T-cell (primary cell): Measurements from ENCODE around the gene UROC1. TPM values are rescaled to one million over a fixed set of nuclear protein-coding genes. Genes with fewer than 3 reads are reported as not detected.

Experiments used
- ATAC-seq, 4 experiments: fragments of 200-7000 bp in 3 of 4; fragments of 150-1000 bp in 1 of 4; cut with Tn5 transposase; replicated peaks in 1 of 4; 1 replicate in 3 of 4; 2 replicates in 1 of 4; pipeline ENCODE4 v1.10.0; 2021; ENCODE audit warnings: moderate library complexity in 3 of 4, mild to moderate bottlenecking in 2 of 4, moderate number of reproducible peaks in 1 of 4
- CTCF ChIA-PET, 2 donors: fragments of 300-600 bp; sonication (Branson Sonifier 250); formaldehyde crosslinking; loops; one replicate each; lab custom pipeline; 2022; ENCODE audit warnings: antibody characterized with exemption in 2 of 2; lab: Charles Lee
- POLR2A ChIA-PET, 2 donors: fragments of 300-600 bp; sonication (Branson Sonifier 250); formaldehyde crosslinking; loops; one replicate each; lab custom pipeline; 2022; ENCODE audit warnings: antibody characterized with exemption in 2 of 2; lab: Charles Lee
- DNase-seq, 35 experiments: peaks; one replicate each; pipeline versions ENCODE4 v3.0.0 to v3.0.0-alpha.2; 2013 to 2023
- H3K27ac ChIP-seq: one replicate; pipeline ENCODE4 v1.5.1; 2013; ENCODE audit warnings: low read length
- H3K27me3 ChIP-seq, 2 experiments: replicated peaks in 1 of 2; 1 replicate in 1 of 2; 2 replicates in 1 of 2; pipeline versions ENCODE4 v1.6.1 to v1.7.0; 2013; ENCODE audit warnings: low read length in 1 of 2, mixed read lengths in 1 of 2; ENCODE audit not compliant: control insufficient read depth in 2 of 2, insufficient read depth in 2 of 2; ENCODE audit errors: extremely low read depth in 1 of 2
- H3K36me3 ChIP-seq, 2 donors: 1 replicate in 1 of 2; 2 replicates in 1 of 2; pipeline versions ENCODE4 v1.6.1 to v1.7.0; 2013; ENCODE audit warnings: low read length in 1 of 2; ENCODE audit not compliant: control insufficient read depth in 2 of 2, insufficient read depth in 1 of 2; ENCODE audit errors: extremely low read depth in 1 of 2
- H3K4me1 ChIP-seq, 2 experiments: 1 replicate in 1 of 2; 2 replicates in 1 of 2; pipeline versions ENCODE4 v1.6.1 to v1.7.0; 2013; ENCODE audit warnings: low read length in 2 of 2, mixed read lengths in 1 of 2; ENCODE audit not compliant: insufficient read depth in 2 of 2, control insufficient read depth in 1 of 2; ENCODE audit errors: extremely low read depth in 1 of 2
- H3K4me3 ChIP-seq, 2 donors: 1 replicate in 1 of 2; 2 replicates in 1 of 2; pipeline versions ENCODE4 v1.5.1 to v1.7.0; 2013; ENCODE audit warnings: mild to moderate bottlenecking in 2 of 2, low read length in 1 of 2, moderate library complexity in 1 of 2; ENCODE audit not compliant: control insufficient read depth in 1 of 2; ENCODE audit errors: extremely low read depth in 1 of 2
- H3K9me3 ChIP-seq: 2 replicates; pipeline ENCODE4 v1.7.0; 2013
- H3K27ac Mint-ChIP-seq, 2 donors: one replicate each; pipeline ENCODE4 v1.8.0; 2020 to 2021; ENCODE audit warnings: mild to moderate bottlenecking in 2 of 2, mixed read lengths in 2 of 2
- H3K27me3 Mint-ChIP-seq, 2 donors: one replicate each; pipeline ENCODE4 v1.8.0; 2021 to 2022; ENCODE audit warnings: mixed read lengths in 2 of 2
- H3K36me3 Mint-ChIP-seq: one replicate; pipeline ENCODE4 v1.8.0; 2021; ENCODE audit warnings: mixed read lengths
- H3K4me1 Mint-ChIP-seq, 3 donors: one replicate each; pipeline ENCODE4 v1.8.0; 2020 to 2022; ENCODE audit warnings: mixed read lengths in 3 of 3, mild to moderate bottlenecking in 1 of 3
- H3K4me3 Mint-ChIP-seq, 3 donors: one replicate each; pipeline ENCODE4 v1.8.0; 2020 to 2022; ENCODE audit warnings: mild to moderate bottlenecking in 3 of 3, mixed read lengths in 3 of 3, moderate library complexity in 3 of 3
- H3K9me3 Mint-ChIP-seq, 3 donors: one replicate each; pipeline ENCODE4 v1.8.0; 2020 to 2022; ENCODE audit warnings: mixed read lengths in 3 of 3
- WGBS: methylation state at CpG from one replicate; pipeline ENCODE4 v1.1.5; 2013; ENCODE audit warnings: missing lambda C conversion rate; ENCODE audit not compliant: insufficient coverage; 5-methylcytosine and 5-hydroxymethylcytosine counted together
- total RNA-seq, 35 experiments: library from RNA in 6 of 35; stranded (reverse) in 6 of 35; fragments of 120-200 nt in 1 of 35; gene quantifications; one replicate each; pipeline versions ENCODE4 v1.2.1 to v1.2.4 and lab custom pipeline; 2013 to 2026

Gene UROC1
- total RNA-seq, 5 donors from 2014 or later (not counting 1 experiment from before 2014, with no cell fraction given): 0.09 TPM; not detected in 4

GRCh38 chr3:126555795-126556636 lies 38.4 kb upstream of the UROC1 start:
- Histone ChIP-seq H3K27ac (no peak overlapping the region), H3K27me3 (peaks cover 0 to 22% of the 10 kb centered on the region in 2 experiments), H3K4me3 (no peak overlapping the region), H3K9me3 (no peaks in the 10 kb centered on the region), H3K4me1 (no peaks in the 10 kb centered on the region), H3K36me3 (no peaks in the 10 kb centered on the region)
- peak in 3 of 35 experiments; percentile 3 to 16 (median 12) for DNase-seq
- Mint-ChIP-seq H3K4me3 (no peak overlapping the region), H3K9me3 (no peaks in the 10 kb centered on the region), H3K27ac (no peak overlapping the region), H3K36me3 (no peaks in the 10 kb centered on the region), H3K27me3 (peaks cover 2 to 4% of the 10 kb centered on the region in 2 donors), H3K4me1 (no peaks in the 10 kb centered on the region)
- ChIA-PET CTCF (interaction anchor here in 1 of 2 donors (0.6 kb wide), 1 partner anchor 357 kb away, joined by 8 read pairs; no protein-coding TSS in a partner anchor), POLR2A (no interaction called here)
- 77% methylated on average over 8 of the region's 10 CpGs for WGBS
- no peak for ATAC-seq

GRCh38 chr3:126554560-126555525 lies 37.3 kb upstream of the UROC1 start:
- CTCF ChIA-PET: no interaction called here

GRCh38 chr3:126553284-126554084 lies 35.9 kb upstream of the UROC1 start:
- DNase-seq (peak in 2 of 35 experiments; percentile 0 to 6), ATAC-seq (no peak)
- H3K36me3 ChIP-seq: no peaks in the 10 kb centered on the region
- Mint-ChIP-seq H3K4me3 (no peak overlapping the region), H3K36me3 (no peaks in the 10 kb centered on the region), H3K4me1 (no peaks in the 10 kb centered on the region), H3K27ac (no peak overlapping the region), H3K9me3 (no peaks in the 10 kb centered on the region), H3K27me3 (peaks cover 5 to 11% of the 10 kb centered on the region in 2 donors)
- H3K27ac ChIP-seq: no peak overlapping the region
- H3K4me3 ChIP-seq: no peak overlapping the region
- no peaks in the 10 kb centered on the region for H3K9me3 ChIP-seq
- ChIA-PET CTCF (no interaction called here), POLR2A (no interaction called here)
- H3K4me1 ChIP-seq: no peaks in the 10 kb centered on the region
- WGBS: 89% methylated on average over 13 of the region's 19 CpGs
- peaks cover 0 to 30% of the 10 kb centered on the region in 2 experiments for H3K27me3 ChIP-seq

More at GRCh38 chr3:126554560-126555525, 37.3 kb upstream of the UROC1 start:
- H3K27me3 ChIP-seq: peaks cover 0 to 34% of the 10 kb centered on the region in 2 experiments
- H3K4me3 ChIP-seq: no peak overlapping the region
- WGBS: 78% methylated on average over 15 of the region's 19 CpGs
- H3K4me1 Mint-ChIP-seq: no peaks in the 10 kb centered on the region
- POLR2A ChIA-PET: no interaction called here
- no peaks in the 10 kb centered on the region for H3K9me3 ChIP-seq
- H3K4me3 Mint-ChIP-seq: no peak overlapping the region
- no peaks in the 10 kb centered on the region for H3K36me3 ChIP-seq
- DNase-seq (peak in 3 of 35 experiments; percentile 3 to 16 (median 4)), ATAC-seq (no peak)
- H3K27me3 Mint-ChIP-seq: peaks cover 5 to 9% of the 10 kb centered on the region in 2 donors
- H3K36me3 Mint-ChIP-seq: no peaks in the 10 kb centered on the region
- H3K27ac Mint-ChIP-seq: no peak overlapping the region
- no peaks in the 10 kb centered on the region for H3K4me1 ChIP-seq
- no peak overlapping the region for H3K27ac ChIP-seq
- no peaks in the 10 kb centered on the region for H3K9me3 Mint-ChIP-seq

GRCh38 chr3:126552688-126553283 lies 35.2 kb upstream of the UROC1 start:
- H3K9me3 ChIP-seq: no peaks in the 10 kb centered on the region
- WGBS: 80% methylated on average over 11 of the region's 14 CpGs
- no peak overlapping the region for H3K27ac ChIP-seq
- Mint-ChIP-seq H3K4me3 (no peak overlapping the region), H3K27me3 (peaks cover 5 to 11% of the 10 kb centered on the region in 2 donors), H3K27ac (no peak overlapping the region), H3K9me3 (no peaks in the 10 kb centered on the region), H3K4me1 (no peaks in the 10 kb centered on the region), H3K36me3 (no peaks in the 10 kb centered on the region)
- no peaks in the 10 kb centered on the region for H3K4me1 ChIP-seq
- no peak overlapping the region for H3K4me3 ChIP-seq
- POLR2A ChIA-PET: no interaction called here
- H3K27me3 ChIP-seq: peaks cover 0 to 26% of the 10 kb centered on the region in 2 experiments
- DNase-seq (peak in 3 of 35 experiments; percentile 3 to 23 (median 3)), ATAC-seq (no peak)
- no peaks in the 10 kb centered on the region for H3K36me3 ChIP-seq
- CTCF ChIA-PET: no interaction called here

GRCh38 chr3:126551839-126552687 lies 34.5 kb upstream of the UROC1 start:
- H3K36me3 Mint-ChIP-seq: no peaks in the 10 kb centered on the region
- no peaks in the 10 kb centered on the region for H3K4me1 Mint-ChIP-seq
- Histone ChIP-seq H3K27ac (no peak overlapping the region), H3K9me3 (no peaks in the 10 kb centered on the region), H3K4me1 (no peaks in the 10 kb centered on the region), H3K36me3 (no peaks in the 10 kb centered on the region), H3K27me3 (peaks cover 0 to 31% of the 10 kb centered on the region in 2 experiments), H3K4me3 (no peak overlapping the region)
- POLR2A ChIA-PET: no interaction called here
- DNase-seq (peak in 3 of 35 experiments; percentile 3 to 18 (median 9)), ATAC-seq (no peak)
- no peaks in the 10 kb centered on the region for H3K9me3 Mint-ChIP-seq
- H3K27ac Mint-ChIP-seq: no peak overlapping the region
- H3K4me3 Mint-ChIP-seq: no peak overlapping the region
- peaks cover 5 to 12% of the 10 kb centered on the region in 2 donors for H3K27me3 Mint-ChIP-seq
- 72% methylated on average over 16 of the region's 17 CpGs for WGBS
- CTCF ChIA-PET: no interaction called here
